GM23338 (cell line): ENCODE measurements around the gene LRP1B. TPM values are rescaled to one million over a fixed set of nuclear protein-coding genes. Genes with fewer than 3 reads are reported as not detected.

Experiments used
- ATAC-seq: fragments of 200-7000 bp; cut with Tn5 transposase; 3 replicates; pipeline ENCODE4 v1.9.1; 2020
- DNase-seq: peaks from one replicate; pipeline ENCODE4 v3.0.0-alpha.2; 2015; ENCODE audit warnings: low spot score
- H2AFZ ChIP-seq: fragments of 200-600 bp; sonication (generic); 2 replicates; pipeline ENCODE4 v1.8.0; 2016; ENCODE audit warnings: antibody characterized with exemption, mild to moderate bottlenecking, moderate library complexity
- H3F3A ChIP-seq: fragments of 200-600 bp; sonication (generic); replicated peaks from 2 replicates; pipeline ENCODE4 v1.8.0; 2017; ENCODE audit warnings: antibody characterized with exemption, mixed run types, low read depth
- H3K27ac ChIP-seq: fragments of 200-600 bp; sonication (generic); 2 replicates; pipeline ENCODE4 v1.6.1; 2016; ENCODE audit warnings: low read depth
- H3K27me3 ChIP-seq: fragments of 200-600 bp; sonication (generic); 2 replicates; pipeline ENCODE4 v1.8.0; 2016; ENCODE audit warnings: mild to moderate bottlenecking, mixed run types, moderate library complexity; ENCODE audit not compliant: insufficient read depth
- H3K36me3 ChIP-seq: fragments of 200-600 bp; sonication (generic); 2 replicates; pipeline ENCODE4 v1.8.0; 2016; ENCODE audit warnings: mild to moderate bottlenecking; ENCODE audit not compliant: insufficient read depth
- H3K4me1 ChIP-seq: fragments of 200-600 bp; sonication (generic); 2 replicates; pipeline ENCODE4 v1.8.0; 2016; ENCODE audit warnings: mild to moderate bottlenecking, moderate library complexity; ENCODE audit not compliant: insufficient read depth
- H3K4me2 ChIP-seq: fragments of 200-600 bp; sonication (generic); 2 replicates; pipeline ENCODE4 v1.7.1; 2017; ENCODE audit warnings: mixed run types
- H3K4me3 ChIP-seq: fragments of 200-600 bp; sonication (generic); 2 replicates; pipeline ENCODE4 v1.6.1; 2016; ENCODE audit warnings: mixed run types
- H3K79me2 ChIP-seq: fragments of 200-600 bp; sonication (generic); replicated peaks from 2 replicates; pipeline ENCODE4 v1.8.0; 2017; ENCODE audit warnings: mild to moderate bottlenecking; ENCODE audit not compliant: insufficient read depth
- H3K9me2 ChIP-seq: fragments of 200-600 bp; sonication (generic); 2 replicates; pipeline ENCODE4 v1.8.0; 2017; ENCODE audit not compliant: insufficient read depth
- H4K20me1 ChIP-seq: fragments of 200-600 bp; sonication (generic); replicated peaks from 2 replicates; pipeline ENCODE4 v1.8.0; 2017; ENCODE audit warnings: mild to moderate bottlenecking; ENCODE audit not compliant: insufficient read depth
- H3K27ac Mint-ChIP-seq: 2 replicates; pipeline ENCODE4 v1.8.0; 2020; ENCODE audit warnings: inconsistent platforms, mild to moderate bottlenecking, moderate library complexity, mixed read lengths
- H3K27me3 Mint-ChIP-seq: 3 replicates; pipeline ENCODE4 v1.8.0; 2022; ENCODE audit warnings: low read depth, mild to moderate bottlenecking, moderate library complexity, mixed read lengths, inconsistent platforms; ENCODE audit not compliant: insufficient read depth, poor library complexity
- H3K36me3 Mint-ChIP-seq: 3 replicates; pipeline ENCODE4 v1.8.0; 2021; ENCODE audit warnings: low read depth, mild to moderate bottlenecking, inconsistent platforms, moderate library complexity, mixed read lengths
- H3K4me1 Mint-ChIP-seq: 3 replicates; pipeline ENCODE4 v1.8.0; 2020; ENCODE audit warnings: mild to moderate bottlenecking, inconsistent platforms, mixed read lengths
- H3K4me3 Mint-ChIP-seq: 3 replicates; pipeline ENCODE4 v1.8.0; 2021; ENCODE audit warnings: moderate library complexity, mild to moderate bottlenecking, inconsistent platforms, mixed read lengths
- H3K9me3 Mint-ChIP-seq: 3 replicates; pipeline ENCODE4 v1.8.0; 2020; ENCODE audit warnings: moderate library complexity, mild to moderate bottlenecking, inconsistent platforms, mixed read lengths
- CREB1 ChIP-seq: fragments of 250-450 bp; sonication (Bioruptor Pico); IDR thresholded peaks from 2 replicates; pipeline ENCODE4 v1.5.0; 2020; ENCODE audit warnings: low read depth, mild to moderate bottlenecking, moderate library complexity
- EZH2 ChIP-seq: fragments of 200-600 bp; sonication (generic); IDR thresholded peaks from one replicate; pipeline ENCODE4 v1.8.0; 2017; ENCODE audit warnings: antibody characterized with exemption, mild to moderate bottlenecking, low read depth; ENCODE audit not compliant: unreplicated experiment
- EZH2phosphoT487 ChIP-seq: fragments of 200-600 bp; sonication (generic); IDR thresholded peaks from one replicate; pipeline ENCODE4 v1.8.1; 2018; ENCODE audit warnings: antibody characterized with exemption; ENCODE audit not compliant: unreplicated experiment
- JUNB ChIP-seq: IDR thresholded peaks from one replicate; pipeline ENCODE4 v1.6.1; 2016; ENCODE audit warnings: antibody characterized with exemption; ENCODE audit not compliant: unreplicated experiment
- NANOG ChIP-seq: IDR thresholded peaks from 2 replicates; pipeline ENCODE4 v1.6.1; 2016; ENCODE audit warnings: antibody characterized with exemption, borderline replicate concordance
- POLR2AphosphoS5 ChIP-seq: IDR thresholded peaks from 2 replicates; pipeline ENCODE4 v1.6.1; 2016; ENCODE audit warnings: antibody characterized with exemption, low read depth
- STAT1 ChIP-seq: IDR thresholded peaks from one replicate; pipeline ENCODE4 v1.6.1; 2016; ENCODE audit warnings: antibody characterized with exemption; ENCODE audit not compliant: unreplicated experiment
- ZNF114 ChIP-seq: fragments of 250-450 bp; sonication (Bioruptor Pico); IDR thresholded peaks from 2 replicates; pipeline ENCODE4 v1.5.0; 2020; ENCODE audit warnings: mild to moderate bottlenecking, moderate library complexity
- ZNF331 ChIP-seq: fragments of 250-450 bp; sonication (Bioruptor Pico); IDR thresholded peaks from 2 replicates; pipeline ENCODE4 v1.5.0; 2020; ENCODE audit warnings: low read depth, mild to moderate bottlenecking, moderate library complexity
- polyA plus RNA-seq: library from polyadenylated mRNA; unstranded; fragments of >200 nt; fragmentation: Nextera tagmentation; extraction: Ambion mirVana; gene quantifications from 2 replicates; pipeline ENCODE4 v1.2.1, GENCODE V29; 2016
- total RNA-seq: library from RNA; depleted of rRNA; stranded (reverse); fragments of >200 nt; shearing (Covaris generic); gene quantifications from 2 replicates; pipeline ENCODE4 v1.2.3, GENCODE V29; 2014
- TF ChIP-seq, protein P1 (sequence below): IDR thresholded peaks from 2 replicates; pipeline ENCODE4 v1.6.1; 2016; ENCODE audit warnings: antibody characterized with exemption
- TF ChIP-seq, protein P2 (sequence below): IDR thresholded peaks from one replicate; pipeline ENCODE4 v1.6.1; 2018; ENCODE audit warnings: antibody characterized with exemption; ENCODE audit not compliant: unreplicated experiment
- TF ChIP-seq, protein P3 (sequence below): fragments of 250-450 bp; sonication (Bioruptor Pico); IDR thresholded peaks from 2 replicates; pipeline ENCODE4 v1.5.0; 2020; ENCODE audit warnings: mild to moderate bottlenecking, moderate library complexity
- TF ChIP-seq, protein P4 (sequence below), 2 experiments: fragments of 200-600 bp in 1 of 2; sonication (generic) in 1 of 2; conservative IDR thresholded peaks; 2 replicates each; pipeline versions ENCODE4 v1.5.1 to v1.6.1; 2016 to 2017; ENCODE audit warnings: antibody characterized with exemption in 2 of 2, low read depth in 2 of 2, mild to moderate bottlenecking in 2 of 2, moderate library complexity in 1 of 2

The LRP1B gene
- total and polyA plus RNA-seq, 2 experiments from 2014 or later, result 0.15 to 0.97 TPM

DNA sequence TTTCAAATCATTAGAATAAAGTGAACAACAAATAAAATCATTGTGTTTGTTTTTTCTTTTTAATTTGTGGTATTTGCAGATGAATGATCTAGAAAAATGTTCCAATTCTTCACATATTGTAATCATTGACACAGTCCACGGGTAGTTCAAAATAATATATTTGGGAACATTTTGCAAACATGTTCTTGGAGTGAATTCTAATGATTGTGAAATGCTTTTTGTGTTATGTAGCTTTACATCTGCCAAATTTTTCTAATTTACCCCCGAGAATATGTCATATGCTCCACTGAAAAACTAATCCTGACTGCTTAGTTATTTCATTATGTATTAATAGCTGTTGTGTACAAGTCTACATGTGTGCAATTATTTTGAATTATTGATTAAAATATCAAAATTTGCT is 1882.2 kb downstream of the LRP1B start:
- H3K4me1 Mint-ChIP-seq, result peaks cover 2% of the 10 kb centered on the region; the same call in 2 of the 3 replicates
- no peaks in the 10 kb centered on the region for H4K20me1 ChIP-seq
- H3F3A ChIP-seq, result no peaks in the 10 kb centered on the region
- H3K9me3 Mint-ChIP-seq, result no peaks in the 10 kb centered on the region
- H3K9me2 ChIP-seq, result no peaks in the 10 kb centered on the region
- no peak overlapping the region for H3K27ac Mint-ChIP-seq
- no peaks in the 10 kb centered on the region for H3K27me3 ChIP-seq
- no peak for DNase-seq
- no peak overlapping the region for H3K4me3 ChIP-seq
- H3K79me2 ChIP-seq, result no peaks in the 10 kb centered on the region
- no peak for TF ChIP-seq EZH2
- TF ChIP-seq, protein P1, sequence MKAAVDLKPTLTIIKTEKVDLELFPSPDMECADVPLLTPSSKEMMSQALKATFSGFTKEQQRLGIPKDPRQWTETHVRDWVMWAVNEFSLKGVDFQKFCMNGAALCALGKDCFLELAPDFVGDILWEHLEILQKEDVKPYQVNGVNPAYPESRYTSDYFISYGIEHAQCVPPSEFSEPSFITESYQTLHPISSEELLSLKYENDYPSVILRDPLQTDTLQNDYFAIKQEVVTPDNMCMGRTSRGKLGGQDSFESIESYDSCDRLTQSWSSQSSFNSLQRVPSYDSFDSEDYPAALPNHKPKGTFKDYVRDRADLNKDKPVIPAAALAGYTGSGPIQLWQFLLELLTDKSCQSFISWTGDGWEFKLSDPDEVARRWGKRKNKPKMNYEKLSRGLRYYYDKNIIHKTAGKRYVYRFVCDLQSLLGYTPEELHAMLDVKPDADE, result no peak
- TF ChIP-seq STAT1, result no peak
- TF ChIP-seq ZNF114 (CRISPR knock-in tag), result no peak
- TF ChIP-seq, protein P2, sequence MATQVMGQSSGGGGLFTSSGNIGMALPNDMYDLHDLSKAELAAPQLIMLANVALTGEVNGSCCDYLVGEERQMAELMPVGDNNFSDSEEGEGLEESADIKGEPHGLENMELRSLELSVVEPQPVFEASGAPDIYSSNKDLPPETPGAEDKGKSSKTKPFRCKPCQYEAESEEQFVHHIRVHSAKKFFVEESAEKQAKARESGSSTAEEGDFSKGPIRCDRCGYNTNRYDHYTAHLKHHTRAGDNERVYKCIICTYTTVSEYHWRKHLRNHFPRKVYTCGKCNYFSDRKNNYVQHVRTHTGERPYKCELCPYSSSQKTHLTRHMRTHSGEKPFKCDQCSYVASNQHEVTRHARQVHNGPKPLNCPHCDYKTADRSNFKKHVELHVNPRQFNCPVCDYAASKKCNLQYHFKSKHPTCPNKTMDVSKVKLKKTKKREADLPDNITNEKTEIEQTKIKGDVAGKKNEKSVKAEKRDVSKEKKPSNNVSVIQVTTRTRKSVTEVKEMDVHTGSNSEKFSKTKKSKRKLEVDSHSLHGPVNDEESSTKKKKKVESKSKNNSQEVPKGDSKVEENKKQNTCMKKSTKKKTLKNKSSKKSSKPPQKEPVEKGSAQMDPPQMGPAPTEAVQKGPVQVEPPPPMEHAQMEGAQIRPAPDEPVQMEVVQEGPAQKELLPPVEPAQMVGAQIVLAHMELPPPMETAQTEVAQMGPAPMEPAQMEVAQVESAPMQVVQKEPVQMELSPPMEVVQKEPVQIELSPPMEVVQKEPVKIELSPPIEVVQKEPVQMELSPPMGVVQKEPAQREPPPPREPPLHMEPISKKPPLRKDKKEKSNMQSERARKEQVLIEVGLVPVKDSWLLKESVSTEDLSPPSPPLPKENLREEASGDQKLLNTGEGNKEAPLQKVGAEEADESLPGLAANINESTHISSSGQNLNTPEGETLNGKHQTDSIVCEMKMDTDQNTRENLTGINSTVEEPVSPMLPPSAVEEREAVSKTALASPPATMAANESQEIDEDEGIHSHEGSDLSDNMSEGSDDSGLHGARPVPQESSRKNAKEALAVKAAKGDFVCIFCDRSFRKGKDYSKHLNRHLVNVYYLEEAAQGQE, result no peak
- TF ChIP-seq, protein P3, sequence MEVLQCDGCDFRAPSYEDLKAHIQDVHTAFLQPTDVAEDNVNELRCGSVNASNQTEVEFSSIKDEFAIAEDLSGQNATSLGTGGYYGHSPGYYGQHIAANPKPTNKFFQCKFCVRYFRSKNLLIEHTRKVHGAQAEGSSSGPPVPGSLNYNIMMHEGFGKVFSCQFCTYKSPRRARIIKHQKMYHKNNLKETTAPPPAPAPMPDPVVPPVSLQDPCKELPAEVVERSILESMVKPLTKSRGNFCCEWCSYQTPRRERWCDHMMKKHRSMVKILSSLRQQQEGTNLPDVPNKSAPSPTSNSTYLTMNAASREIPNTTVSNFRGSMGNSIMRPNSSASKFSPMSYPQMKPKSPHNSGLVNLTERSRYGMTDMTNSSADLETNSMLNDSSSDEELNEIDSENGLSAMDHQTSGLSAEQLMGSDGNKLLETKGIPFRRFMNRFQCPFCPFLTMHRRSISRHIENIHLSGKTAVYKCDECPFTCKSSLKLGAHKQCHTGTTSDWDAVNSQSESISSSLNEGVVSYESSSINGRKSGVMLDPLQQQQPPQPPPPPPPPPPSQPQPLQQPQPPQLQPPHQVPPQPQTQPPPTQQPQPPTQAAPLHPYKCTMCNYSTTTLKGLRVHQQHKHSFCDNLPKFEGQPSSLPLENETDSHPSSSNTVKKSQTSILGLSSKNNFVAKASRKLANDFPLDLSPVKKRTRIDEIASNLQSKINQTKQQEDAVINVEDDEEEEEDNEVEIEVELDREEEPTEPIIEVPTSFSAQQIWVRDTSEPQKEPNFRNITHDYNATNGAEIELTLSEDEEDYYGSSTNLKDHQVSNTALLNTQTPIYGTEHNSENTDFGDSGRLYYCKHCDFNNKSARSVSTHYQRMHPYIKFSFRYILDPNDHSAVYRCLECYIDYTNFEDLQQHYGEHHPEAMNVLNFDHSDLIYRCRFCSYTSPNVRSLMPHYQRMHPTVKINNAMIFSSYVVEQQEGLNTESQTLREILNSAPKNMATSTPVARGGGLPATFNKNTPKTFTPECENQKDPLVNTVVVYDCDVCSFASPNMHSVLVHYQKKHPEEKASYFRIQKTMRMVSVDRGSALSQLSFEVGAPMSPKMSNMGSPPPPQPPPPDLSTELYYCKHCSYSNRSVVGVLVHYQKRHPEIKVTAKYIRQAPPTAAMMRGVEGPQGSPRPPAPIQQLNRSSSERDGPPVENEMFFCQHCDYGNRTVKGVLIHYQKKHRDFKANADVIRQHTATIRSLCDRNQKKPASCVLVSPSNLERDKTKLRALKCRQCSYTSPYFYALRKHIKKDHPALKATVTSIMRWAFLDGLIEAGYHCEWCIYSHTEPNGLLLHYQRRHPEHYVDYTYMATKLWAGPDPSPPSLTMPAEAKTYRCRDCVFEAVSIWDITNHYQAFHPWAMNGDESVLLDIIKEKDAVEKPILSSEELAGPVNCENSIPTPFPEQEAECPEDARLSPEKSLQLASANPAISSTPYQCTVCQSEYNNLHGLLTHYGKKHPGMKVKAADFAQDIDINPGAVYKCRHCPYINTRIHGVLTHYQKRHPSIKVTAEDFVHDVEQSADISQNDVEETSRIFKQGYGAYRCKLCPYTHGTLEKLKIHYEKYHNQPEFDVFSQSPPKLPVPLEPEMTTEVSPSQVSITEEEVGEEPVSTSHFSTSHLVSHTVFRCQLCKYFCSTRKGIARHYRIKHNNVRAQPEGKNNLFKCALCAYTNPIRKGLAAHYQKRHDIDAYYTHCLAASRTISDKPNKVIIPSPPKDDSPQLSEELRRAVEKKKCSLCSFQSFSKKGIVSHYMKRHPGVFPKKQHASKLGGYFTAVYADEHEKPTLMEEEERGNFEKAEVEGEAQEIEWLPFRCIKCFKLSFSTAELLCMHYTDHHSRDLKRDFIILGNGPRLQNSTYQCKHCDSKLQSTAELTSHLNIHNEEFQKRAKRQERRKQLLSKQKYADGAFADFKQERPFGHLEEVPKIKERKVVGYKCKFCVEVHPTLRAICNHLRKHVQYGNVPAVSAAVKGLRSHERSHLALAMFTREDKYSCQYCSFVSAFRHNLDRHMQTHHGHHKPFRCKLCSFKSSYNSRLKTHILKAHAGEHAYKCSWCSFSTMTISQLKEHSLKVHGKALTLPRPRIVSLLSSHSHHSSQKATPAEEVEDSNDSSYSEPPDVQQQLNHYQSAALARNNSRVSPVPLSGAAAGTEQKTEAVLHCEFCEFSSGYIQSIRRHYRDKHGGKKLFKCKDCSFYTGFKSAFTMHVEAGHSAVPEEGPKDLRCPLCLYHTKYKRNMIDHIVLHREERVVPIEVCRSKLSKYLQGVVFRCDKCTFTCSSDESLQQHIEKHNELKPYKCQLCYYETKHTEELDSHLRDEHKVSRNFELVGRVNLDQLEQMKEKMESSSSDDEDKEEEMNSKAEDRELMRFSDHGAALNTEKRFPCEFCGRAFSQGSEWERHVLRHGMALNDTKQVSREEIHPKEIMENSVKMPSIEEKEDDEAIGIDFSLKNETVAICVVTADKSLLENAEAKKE (CRISPR knock-in tag), result no peak
- TF ChIP-seq CREB1 (CRISPR knock-in tag), result no peak
- TF ChIP-seq ZNF331 (CRISPR knock-in tag), result no peak
- no peak for TF ChIP-seq POLR2AphosphoS5
- TF ChIP-seq JUNB, result no peak
- TF ChIP-seq, protein P4, sequence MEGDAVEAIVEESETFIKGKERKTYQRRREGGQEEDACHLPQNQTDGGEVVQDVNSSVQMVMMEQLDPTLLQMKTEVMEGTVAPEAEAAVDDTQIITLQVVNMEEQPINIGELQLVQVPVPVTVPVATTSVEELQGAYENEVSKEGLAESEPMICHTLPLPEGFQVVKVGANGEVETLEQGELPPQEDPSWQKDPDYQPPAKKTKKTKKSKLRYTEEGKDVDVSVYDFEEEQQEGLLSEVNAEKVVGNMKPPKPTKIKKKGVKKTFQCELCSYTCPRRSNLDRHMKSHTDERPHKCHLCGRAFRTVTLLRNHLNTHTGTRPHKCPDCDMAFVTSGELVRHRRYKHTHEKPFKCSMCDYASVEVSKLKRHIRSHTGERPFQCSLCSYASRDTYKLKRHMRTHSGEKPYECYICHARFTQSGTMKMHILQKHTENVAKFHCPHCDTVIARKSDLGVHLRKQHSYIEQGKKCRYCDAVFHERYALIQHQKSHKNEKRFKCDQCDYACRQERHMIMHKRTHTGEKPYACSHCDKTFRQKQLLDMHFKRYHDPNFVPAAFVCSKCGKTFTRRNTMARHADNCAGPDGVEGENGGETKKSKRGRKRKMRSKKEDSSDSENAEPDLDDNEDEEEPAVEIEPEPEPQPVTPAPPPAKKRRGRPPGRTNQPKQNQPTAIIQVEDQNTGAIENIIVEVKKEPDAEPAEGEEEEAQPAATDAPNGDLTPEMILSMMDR (conservative IDR thresholded peaks at IDR 0.05; ENCODE audit: low read depth in 2 of 2), result no peak
- TF ChIP-seq NANOG, result no peak
- no peak for TF ChIP-seq EZH2phosphoT487
- ATAC-seq, result no peak
- no peak overlapping the region for H3K27ac ChIP-seq
- H3K36me3 Mint-ChIP-seq, result no peaks in the 10 kb centered on the region
- no peak overlapping the region for H2AFZ ChIP-seq
- no peak overlapping the region for H3K4me3 Mint-ChIP-seq
- no peaks in the 10 kb centered on the region for H3K4me1 ChIP-seq
- no peaks in the 10 kb centered on the region for H3K36me3 ChIP-seq
- no peaks in the 10 kb centered on the region for H3K27me3 Mint-ChIP-seq
- H3K4me2 ChIP-seq, result no peak overlapping the region
